ENCODE measurements around the gene HEXIM2.
A peak's percentile ranks its signal among the peaks of the same experiment; 100 is the strongest.

DNA sequence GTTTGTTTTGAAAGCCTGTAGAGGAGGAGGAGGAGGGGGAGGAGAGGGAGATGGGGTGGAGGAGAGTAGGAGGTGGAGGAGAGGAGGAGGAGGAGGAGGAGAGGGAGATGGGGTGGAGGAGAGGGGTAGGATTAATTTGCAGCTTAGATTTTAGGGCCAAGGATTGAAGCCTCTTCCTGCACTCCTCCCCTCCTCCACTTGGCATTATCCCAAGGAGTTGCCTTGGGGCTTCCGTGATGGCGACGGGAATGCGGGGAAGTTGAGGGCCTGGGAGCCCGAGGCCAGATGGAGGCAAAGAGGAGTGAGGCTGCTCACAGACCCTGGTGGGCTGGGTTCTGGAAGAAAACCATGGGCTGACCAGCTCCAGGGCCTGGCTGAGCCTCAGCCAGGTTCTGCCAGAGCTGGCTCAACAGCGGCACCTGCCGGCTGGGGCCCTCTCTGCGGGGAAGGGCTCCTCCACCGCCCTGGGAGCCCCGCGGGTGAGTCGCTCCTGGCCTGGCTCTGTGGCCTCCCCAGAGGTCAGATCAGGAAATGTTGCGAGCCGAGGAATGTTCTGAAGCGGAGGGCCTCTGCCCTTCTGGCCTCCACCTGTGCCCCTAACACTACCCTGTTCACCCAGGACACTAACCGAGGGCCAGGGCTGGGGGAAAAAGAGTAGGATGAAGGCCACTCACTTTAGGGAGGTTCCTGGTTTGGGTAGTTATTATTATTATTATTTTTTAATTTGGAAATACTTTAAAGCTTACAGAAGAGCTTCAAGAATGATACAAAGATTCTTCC is 36.1 kb downstream of the HEXIM2 start:
- TF ChIP-seq, protein P1, sequence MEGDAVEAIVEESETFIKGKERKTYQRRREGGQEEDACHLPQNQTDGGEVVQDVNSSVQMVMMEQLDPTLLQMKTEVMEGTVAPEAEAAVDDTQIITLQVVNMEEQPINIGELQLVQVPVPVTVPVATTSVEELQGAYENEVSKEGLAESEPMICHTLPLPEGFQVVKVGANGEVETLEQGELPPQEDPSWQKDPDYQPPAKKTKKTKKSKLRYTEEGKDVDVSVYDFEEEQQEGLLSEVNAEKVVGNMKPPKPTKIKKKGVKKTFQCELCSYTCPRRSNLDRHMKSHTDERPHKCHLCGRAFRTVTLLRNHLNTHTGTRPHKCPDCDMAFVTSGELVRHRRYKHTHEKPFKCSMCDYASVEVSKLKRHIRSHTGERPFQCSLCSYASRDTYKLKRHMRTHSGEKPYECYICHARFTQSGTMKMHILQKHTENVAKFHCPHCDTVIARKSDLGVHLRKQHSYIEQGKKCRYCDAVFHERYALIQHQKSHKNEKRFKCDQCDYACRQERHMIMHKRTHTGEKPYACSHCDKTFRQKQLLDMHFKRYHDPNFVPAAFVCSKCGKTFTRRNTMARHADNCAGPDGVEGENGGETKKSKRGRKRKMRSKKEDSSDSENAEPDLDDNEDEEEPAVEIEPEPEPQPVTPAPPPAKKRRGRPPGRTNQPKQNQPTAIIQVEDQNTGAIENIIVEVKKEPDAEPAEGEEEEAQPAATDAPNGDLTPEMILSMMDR (IDR thresholded peaks at IDR 0.05): peak in 6 of 7 experiments; percentile 94 to 99 (median 98)
- TF ChIP-seq POLR2A (IDR thresholded peaks at IDR 0.05) (no peak), EP300 (IDR thresholded peaks at IDR 0.05) (no peak)

Measured in stomach (tissue), 4 donors.